MCF 10A (cell line): ENCODE results near the gene DDX10. TPM values are rescaled to one million over a fixed set of nuclear protein-coding genes. Genes with fewer than 3 reads are reported as not detected.
A peak's percentile ranks its signal among the peaks of the same experiment; 100 is the strongest.

ENCODE experiments used
- BruUV-seq: library from RNA; stranded (reverse); fragments of 400-500 nt; replicated peaks from 2 replicates; lab custom pipeline; 2021; lab: Mats Ljungman, UMichigan
- CTCF ChIA-PET: fragments of 300-600 bp; sonication (Branson Sonifier 250); formaldehyde crosslinking; extraction: SDS; loops from one replicate; lab custom pipeline; 2021; ENCODE audit warnings: antibody characterized with exemption, inconsistent platforms; lab: Yijun Ruan, JAX
- POLR2A ChIA-PET: fragments of 300-600, 350-650 bp; sonication (Branson Sonifier 250); formaldehyde crosslinking; extraction: SDS; loops from one replicate; lab custom pipeline; 2020; ENCODE audit warnings: antibody characterized with exemption, inconsistent platforms; lab: Yijun Ruan, JAX
- DNase-seq: peaks from one replicate; pipeline ENCODE4 v3.0.0-alpha.2; 2018; ENCODE audit not compliant: unreplicated experiment
- H3K27ac Mint-ChIP-seq: one replicate; pipeline ENCODE4 v1.8.0; 2022; ENCODE audit warnings: mild to moderate bottlenecking, low read depth, mixed read lengths; ENCODE audit not compliant: unreplicated experiment
- H3K27me3 Mint-ChIP-seq: one replicate; pipeline ENCODE4 v1.8.0; 2022; ENCODE audit warnings: mixed read lengths; ENCODE audit not compliant: insufficient read depth, unreplicated experiment
- H3K36me3 Mint-ChIP-seq: one replicate; pipeline ENCODE4 v1.8.0; 2022; ENCODE audit warnings: mild to moderate bottlenecking, moderate library complexity, mixed read lengths; ENCODE audit not compliant: insufficient read depth, unreplicated experiment
- H3K4me1 Mint-ChIP-seq: one replicate; pipeline ENCODE4 v1.8.0; 2022; ENCODE audit warnings: mixed read lengths; ENCODE audit not compliant: insufficient read depth, unreplicated experiment
- H3K4me3 Mint-ChIP-seq: one replicate; pipeline ENCODE4 v1.8.0; 2022; ENCODE audit warnings: mild to moderate bottlenecking, moderate library complexity, mixed read lengths; ENCODE audit not compliant: unreplicated experiment
- H3K9me3 Mint-ChIP-seq: one replicate; pipeline ENCODE4 v1.8.0; 2022; ENCODE audit warnings: mixed read lengths; ENCODE audit not compliant: unreplicated experiment
- CTCF ChIP-seq: fragments of 200-600 bp; IDR thresholded peaks from one replicate; pipeline ENCODE4 v1.8.0; 2022; ENCODE audit warnings: antibody characterized with exemption, mild to moderate bottlenecking; ENCODE audit not compliant: unreplicated experiment
- intact Hi-C: fragments of 100-400 bp; cut with micrococcal nuclease; formaldehyde crosslinking; loops from 2 replicates; pipeline ENCODE4 v1.14.1; 2022
- total RNA-seq: library from RNA; stranded (reverse); gene quantifications from 2 replicates; pipeline ENCODE4 v1.2.3, GENCODE V29; 2022

The DDX10 gene
- total RNA-seq, 1 experiment from 2014 or later = 113 TPM

- DNase-seq = no peak
- Mint-ChIP-seq H3K9me3 (no peaks in the 10 kb centered on the region), H3K27me3 (no peaks in the 10 kb centered on the region), H3K4me3 (no peak overlapping the region), H3K4me1 (peaks cover 10% of the 10 kb centered on the region), H3K27ac (no peak overlapping the region), H3K36me3 (peaks cover 6% of the 10 kb centered on the region)
- ChIA-PET POLR2A (interaction anchor here (1.6 kb wide), 1 partner anchor 12 kb away, joined by 3 read pairs; no protein-coding TSS in a partner anchor), CTCF (no interaction called here)
- intact Hi-C loops = no loop called here
- no TSS peak for BruUV-seq
- TF ChIP-seq CTCF = no peak
These were observed 186.9 kb downstream of the DDX10 start for GRCh38 chr11:108851781-108852180.

DNA sequence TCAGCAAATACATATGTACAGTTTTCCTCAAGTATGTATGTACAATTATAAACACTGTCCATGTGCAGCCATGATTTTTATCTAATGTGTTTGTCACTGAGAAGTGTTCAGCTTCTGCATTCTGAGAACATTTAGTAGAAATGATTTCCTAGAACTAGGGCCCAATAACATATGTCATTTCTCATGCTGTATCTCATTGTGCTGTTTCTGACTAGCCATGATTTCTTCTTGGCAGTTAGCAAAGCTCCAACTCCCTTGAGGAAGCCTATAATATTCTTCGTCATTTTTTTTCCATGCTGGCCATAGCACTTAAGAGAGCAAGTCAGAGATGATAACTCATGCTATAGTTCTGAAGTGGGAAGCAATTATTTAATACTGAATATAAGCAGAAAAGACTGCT lies 187.8 kb downstream of the DDX10 start:
- POLR2A ChIA-PET = interaction anchor here (0.7 to 1.6 kb wide), 2 partner anchors 11 to 153 kb away, joined by 3 read pairs; no protein-coding TSS in a partner anchor
- no peak overlapping the region for H3K4me3 Mint-ChIP-seq
- TF ChIP-seq CTCF = no peak
- H3K36me3 Mint-ChIP-seq = peaks cover under 1% of the 10 kb centered on the region
- no peak for DNase-seq
- H3K27ac Mint-ChIP-seq = no peak overlapping the region
- no peaks in the 10 kb centered on the region for H3K9me3 Mint-ChIP-seq
- intact Hi-C loops = no loop called here
- peaks cover 10% of the 10 kb centered on the region for H3K4me1 Mint-ChIP-seq
- no TSS peak for BruUV-seq
- CTCF ChIA-PET = interaction anchor here (0.6 kb wide), 1 partner anchor 155 kb away, joined by 3 read pairs; no protein-coding TSS in a partner anchor
- no peaks in the 10 kb centered on the region for H3K27me3 Mint-ChIP-seq

GRCh38 chr11:108853151-108853550 lies 188.3 kb downstream of the DDX10 start:
- BruUV-seq = no TSS peak
- H3K4me3 Mint-ChIP-seq = no peak overlapping the region
- ChIA-PET CTCF (interaction anchor here (0.6 kb wide), 1 partner anchor 156 kb away, joined by 3 read pairs; no protein-coding TSS in a partner anchor), POLR2A (interaction anchor here (0.7 to 1.6 kb wide), 2 partner anchors 10 to 153 kb away, joined by 3 read pairs; no protein-coding TSS in a partner anchor)
- no peak for TF ChIP-seq CTCF
- no peak overlapping the region for H3K27ac Mint-ChIP-seq
- peaks cover 10% of the 10 kb centered on the region for H3K4me1 Mint-ChIP-seq
- H3K27me3 Mint-ChIP-seq = no peaks in the 10 kb centered on the region
- intact Hi-C loops = no loop called here
- H3K9me3 Mint-ChIP-seq = no peaks in the 10 kb centered on the region
- H3K36me3 Mint-ChIP-seq = no peaks in the 10 kb centered on the region
- DNase-seq = no peak

DNA sequence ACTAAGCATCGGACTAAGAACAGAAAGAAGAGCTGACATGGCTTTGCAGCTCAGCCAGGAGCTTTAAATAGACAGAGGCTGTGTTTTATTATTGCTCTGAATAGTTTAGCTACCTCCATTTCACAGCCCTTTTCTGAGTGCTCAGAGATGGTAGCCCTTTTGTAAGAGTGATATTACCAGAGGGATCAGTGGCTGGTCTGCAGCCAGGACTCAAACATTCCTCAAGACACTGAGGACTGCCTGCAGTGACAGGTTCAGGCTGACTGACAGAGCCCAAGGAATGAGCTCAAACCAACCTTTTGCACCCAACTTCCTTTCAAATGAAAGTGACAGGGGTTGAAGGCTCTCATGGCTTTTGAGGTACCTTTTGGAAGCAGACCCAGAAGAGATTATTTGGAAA lies 189.0 kb downstream of the DDX10 start:
- no peaks in the 10 kb centered on the region for H3K9me3 Mint-ChIP-seq
- TF ChIP-seq CTCF = no peak
- H3K36me3 Mint-ChIP-seq = no peaks in the 10 kb centered on the region
- no peak overlapping the region for H3K27ac Mint-ChIP-seq
- H3K27me3 Mint-ChIP-seq = no peaks in the 10 kb centered on the region
- intact Hi-C loops = no loop called here
- peaks cover 10% of the 10 kb centered on the region for H3K4me1 Mint-ChIP-seq
- no TSS peak for BruUV-seq
- DNase-seq = no peak
- CTCF ChIA-PET = interaction anchor here (0.6 kb wide), 1 partner anchor 115 kb away, joined by 3 read pairs; no protein-coding TSS in a partner anchor
- POLR2A ChIA-PET = interaction anchor here (0.8 kb wide), 1 partner anchor 30 kb away, joined by 4 read pairs; no protein-coding TSS in a partner anchor
- H3K4me3 Mint-ChIP-seq = peak overlapping the region; percentile 21
